HUDEP-2 (cell line): ENCODE results near the gene AMPH.
"Not testable (repeated sequence)": the region's sequence is repeated elsewhere in the genome, so short reads cannot be mapped to it uniquely, and the experiment has no call there.

ENCODE experiments used
- DNase-seq, 76 experiments: peaks; one replicate each; lab custom pipeline; 2025; ENCODE audit not compliant: unreplicated experiment in 76 of 76; lab: John Stamatoyannopoulos, UW

AMPH gene

DNA sequence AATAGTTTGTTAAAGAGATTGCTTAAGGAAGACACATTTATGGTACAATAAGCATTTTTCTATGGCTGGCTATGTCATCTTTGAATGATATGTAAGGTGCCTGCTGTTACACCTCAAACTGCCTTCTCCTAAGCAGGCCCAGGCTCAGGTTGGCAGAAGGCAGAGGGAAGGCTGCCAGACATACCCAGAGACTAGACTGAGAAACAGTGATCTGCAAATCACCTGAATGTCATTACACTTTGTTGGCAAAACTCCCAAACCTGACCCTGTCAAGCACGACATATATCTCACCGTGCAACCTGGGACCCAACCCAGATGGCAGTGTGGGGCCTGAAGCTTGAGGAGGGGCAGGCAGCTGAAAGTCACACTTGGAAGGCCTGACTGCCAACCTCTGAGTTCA is 221.1 kb downstream of the AMPH start:
- DNase-seq, result no peak

DNA sequence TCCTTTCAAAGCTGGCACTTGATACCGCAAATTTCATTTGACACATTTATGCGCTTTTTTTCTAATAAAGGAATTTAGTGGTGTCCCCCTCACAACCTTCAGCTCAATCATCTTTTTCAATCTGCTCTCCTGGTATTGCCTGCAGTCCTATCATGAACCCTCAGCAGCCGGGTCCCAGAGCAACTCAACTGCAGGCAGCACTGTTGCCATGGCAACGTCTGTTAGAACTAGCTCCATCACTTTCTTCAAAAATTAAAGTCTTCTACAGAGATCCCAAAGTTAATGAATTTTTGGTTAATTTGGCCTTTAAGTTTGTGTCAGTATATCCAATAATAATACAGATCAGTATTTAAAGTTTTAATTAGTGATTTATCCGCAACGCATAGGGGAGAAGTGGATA is 221.6 kb downstream of the AMPH start:
- DNase-seq, result no peak

DNA sequence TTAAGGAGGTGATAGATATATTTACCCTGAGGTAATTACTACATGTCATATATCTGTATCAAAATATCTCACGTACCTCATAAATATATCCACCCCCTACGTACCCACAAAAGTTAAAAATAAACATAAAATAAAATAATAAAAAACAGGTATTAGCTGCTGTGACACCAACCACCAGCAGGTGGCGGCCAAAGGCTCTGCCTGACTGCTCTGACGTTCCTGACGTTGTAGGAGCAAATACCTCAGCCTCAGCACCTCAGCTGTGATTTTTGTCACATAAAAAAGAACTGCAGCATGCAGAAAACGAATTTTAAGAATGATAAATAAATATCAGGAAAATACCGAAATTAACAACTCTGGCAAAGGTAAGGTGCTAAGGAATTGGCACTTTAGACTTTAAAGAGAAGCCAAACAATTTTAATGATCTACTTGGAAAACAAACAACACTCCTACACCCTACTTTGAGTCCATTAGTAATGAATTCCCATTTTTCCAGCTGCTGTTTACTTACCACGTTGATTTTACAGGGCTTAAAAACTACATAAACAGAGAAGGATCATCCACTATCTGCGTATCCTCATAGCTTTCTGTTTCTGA is 232.3 kb downstream of the AMPH start:
- peak in 20 of 76 experiments; percentile 2 to 29 (median 13) for DNase-seq

DNA sequence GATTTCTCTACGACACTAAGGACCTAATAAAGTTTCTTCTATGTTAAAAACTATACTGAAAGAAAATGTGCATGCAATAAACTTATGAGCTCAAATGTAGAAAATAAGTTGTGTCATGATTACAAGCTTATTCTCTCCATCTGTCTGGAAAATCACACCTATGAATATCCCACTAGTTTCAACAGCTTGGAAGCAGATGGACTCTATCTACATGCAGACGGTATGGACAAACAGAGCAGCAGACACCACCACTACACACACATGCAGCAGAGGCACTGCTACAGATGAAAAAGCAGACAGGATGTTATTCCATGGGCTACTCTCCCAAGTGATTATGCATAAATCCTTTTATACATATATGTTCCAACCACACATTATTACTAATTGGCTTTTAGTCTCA is 234.3 kb downstream of the AMPH start:
- no peak for DNase-seq

DNA sequence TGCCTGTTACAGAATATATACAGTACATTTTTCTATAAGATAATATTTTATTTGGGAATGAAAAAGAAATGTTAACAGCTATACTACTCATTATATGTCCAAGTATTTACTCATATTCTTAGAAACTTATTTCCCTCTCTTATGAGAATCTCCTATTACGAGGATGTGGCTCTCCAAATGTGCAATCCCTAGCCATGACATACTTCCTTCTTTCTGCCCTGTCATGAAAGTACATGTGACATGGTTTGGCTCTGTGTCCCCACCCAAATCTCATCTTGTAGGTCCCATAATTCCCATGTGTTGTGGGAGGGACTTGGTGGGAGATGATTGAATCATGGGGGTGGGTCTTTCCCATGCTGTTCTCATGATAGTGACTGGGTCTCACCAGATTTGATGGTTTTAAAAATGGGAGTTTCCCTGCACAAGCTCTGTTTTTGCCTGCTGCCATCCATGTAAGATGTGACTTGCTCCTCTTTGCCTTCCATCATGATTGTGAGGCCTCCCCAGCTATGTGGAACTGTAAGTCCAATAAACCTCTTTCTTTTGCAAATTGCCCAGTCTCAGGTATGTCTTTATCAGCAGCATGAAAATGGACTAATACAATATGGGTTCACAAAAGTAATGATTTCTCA is 235.1 kb downstream of the AMPH start:
- not testable (repeated sequence) for DNase-seq

DNA sequence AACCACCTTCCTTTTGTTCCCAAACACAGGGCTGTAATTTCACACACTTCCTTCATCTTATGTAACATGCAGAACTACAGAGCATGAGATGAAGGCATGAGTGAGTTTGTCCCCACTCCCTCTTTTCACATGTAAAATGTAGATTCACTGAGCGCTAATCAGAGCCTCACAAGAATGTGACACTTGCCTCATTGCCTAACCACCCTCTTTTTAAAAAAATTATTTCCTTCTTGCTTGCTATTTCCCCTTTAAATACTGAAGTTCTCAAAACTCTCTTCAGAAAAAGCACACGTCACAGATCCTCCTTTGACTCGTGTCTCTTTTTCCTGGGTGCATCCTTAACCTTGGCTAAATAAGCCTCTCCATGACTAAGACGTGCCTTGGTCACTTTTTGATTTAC is 236.5 kb downstream of the AMPH start:
- no peak for DNase-seq

DNA sequence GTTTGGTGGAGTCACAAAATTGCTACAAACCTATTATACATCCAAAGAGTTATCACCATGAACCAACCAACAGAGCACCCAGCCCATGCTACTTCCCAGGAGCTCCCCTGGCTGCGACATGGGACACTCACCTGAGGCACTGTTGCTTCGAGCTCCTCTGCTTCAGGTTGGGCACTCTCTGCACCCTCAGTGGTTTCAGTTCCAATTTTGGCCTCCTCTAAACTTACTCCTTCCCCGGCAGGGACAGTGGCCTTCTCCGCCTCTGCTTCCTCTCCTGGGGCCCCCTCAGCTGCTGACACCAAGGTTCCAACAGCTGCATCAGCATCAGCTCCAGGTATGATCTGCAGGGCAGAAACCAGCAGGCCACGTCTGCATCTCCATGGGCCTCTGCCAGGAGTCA is 237.3 kb downstream of the AMPH start:
- no peak for DNase-seq

DNA sequence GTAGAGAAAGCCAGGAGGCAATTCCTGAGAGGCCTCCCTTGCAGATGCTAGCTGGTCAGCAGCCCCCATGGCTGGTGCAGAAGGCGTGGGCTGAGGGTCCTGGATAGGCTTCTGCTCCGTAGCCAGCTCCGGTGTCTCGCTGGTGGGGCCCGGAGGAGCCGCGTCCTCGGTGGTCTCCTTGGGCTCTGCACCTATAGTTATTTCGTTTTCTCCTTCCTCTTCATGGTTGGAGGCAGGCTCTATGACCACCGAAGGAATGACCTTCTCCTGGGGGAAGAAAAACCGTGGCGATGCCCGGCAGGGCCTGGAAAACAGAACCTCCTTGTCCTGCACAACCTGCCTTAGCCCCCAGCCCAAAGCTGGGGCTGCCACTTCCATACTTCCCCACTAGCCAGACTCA is 239.4 kb downstream of the AMPH start:
- no peak for DNase-seq

DNA sequence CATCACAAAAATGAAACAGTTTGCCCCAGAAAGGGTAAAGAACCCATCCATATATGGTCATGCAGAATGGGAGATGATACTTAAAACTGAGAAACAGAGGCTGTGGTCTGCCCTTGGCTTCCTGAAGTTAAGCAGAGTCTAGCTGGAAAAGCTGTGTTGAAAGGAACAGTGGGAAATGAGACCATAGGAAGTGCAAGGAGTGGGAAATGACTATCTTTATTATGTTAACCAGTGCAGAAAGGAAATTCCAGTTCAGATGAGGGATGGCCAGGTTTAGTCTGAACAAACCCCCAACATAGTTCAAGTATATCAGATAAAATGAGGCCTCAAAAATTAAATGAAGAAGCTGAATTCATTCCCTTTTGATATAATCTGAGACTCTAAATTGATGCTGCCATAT is 245.5 kb downstream of the AMPH start:
- no peak for DNase-seq

DNA sequence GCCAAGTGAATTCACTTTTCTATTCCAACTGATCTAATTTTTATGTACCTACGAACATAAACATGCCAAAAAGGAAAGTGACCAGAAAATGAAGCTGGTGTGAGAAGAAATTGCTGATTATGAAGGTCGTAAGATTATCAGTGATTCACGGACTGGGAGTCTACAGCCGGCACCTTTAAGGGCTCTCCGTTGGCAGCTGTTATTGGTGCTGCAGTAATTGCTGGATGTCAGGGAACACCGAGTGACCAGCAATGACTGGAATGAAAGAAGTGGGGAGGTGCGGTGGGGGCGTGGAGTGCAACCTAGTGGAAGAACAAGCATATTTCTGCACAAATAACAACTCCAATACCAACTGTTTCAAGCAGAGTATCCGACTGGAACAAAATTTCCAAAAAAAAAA is 247.9 kb downstream of the AMPH start:
- no peak for DNase-seq

DNA sequence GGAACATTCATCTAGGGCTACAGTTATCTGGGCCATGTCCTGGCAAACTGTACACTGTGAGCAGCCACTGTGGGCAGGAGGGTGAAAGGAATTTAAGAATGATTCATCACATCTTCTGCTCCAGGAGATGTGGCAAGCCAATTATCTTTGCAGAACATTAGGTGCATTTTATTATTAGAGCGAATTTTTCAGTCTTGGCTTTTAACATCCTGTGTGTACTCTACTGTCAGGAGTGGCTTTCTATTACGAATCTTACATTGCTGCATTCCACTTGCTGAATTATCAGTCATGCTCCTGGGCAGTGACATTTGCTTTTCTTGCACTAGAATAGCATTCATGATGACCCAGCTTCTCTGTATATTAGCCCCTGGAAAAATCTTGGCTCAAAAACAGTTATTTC is 248.5 kb downstream of the AMPH start:
- no peak for DNase-seq

DNA sequence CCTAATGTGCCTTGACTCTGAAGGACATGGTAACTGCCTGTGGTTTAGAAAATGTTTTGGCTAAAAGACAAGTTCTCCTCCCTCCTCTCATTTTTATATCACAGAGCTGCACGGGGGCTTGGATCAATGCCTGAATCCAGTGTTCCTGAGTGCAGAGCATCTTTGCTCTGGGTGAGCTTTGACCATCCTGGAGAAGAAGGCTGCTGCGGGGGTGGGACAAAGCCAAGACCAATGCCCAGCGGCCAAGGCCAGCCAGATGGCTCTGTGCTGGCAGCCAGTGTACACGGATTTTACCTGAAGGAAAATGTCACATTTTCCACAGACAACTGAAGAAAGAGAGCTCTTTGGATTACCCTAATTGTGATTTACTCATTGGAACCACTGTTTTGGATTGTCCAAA is 255.7 kb downstream of the AMPH start:
- no peak for DNase-seq

DNA sequence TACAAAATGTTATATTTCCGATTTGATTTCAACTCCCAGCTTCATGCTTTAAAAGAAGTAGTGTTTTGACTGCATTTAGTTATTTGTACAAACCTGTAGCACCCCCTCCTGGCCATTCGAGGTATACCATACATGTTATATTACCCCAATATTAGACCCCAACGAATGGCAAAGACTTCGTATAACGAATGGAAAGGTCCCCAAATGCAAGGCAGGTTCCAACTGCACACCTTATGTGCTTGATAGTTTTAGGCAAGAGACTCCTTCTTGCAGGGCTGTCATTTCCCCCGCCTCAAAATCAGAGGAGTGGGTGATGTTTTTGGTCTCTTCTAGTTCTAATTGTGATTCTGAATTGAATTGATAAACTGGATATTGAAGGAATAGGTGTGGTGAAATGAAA is 256.7 kb downstream of the AMPH start:
- peak in 18 of 76 experiments; percentile 1 to 40 (median 15) for DNase-seq

DNA sequence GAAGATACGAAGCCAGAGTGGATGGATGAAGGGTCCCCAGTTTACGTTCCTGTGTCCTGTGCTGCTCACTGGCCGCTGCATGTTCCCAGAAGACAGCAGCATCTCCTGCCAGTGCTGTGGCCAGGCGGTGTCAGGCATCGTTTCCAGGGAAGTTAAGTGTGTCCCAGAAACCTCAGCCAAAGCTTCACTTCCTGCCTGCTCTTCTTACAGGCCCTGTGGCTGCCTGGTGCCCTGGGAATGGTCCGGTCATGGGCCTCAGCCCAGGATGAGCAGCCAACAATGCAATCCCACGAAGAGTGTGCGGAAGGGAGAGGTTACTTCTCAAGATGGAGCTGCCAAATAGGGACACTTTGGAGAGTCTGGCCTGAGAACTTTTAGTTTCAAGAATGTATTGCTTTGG is 258.0 kb downstream of the AMPH start:
- DNase-seq, result no peak

DNA sequence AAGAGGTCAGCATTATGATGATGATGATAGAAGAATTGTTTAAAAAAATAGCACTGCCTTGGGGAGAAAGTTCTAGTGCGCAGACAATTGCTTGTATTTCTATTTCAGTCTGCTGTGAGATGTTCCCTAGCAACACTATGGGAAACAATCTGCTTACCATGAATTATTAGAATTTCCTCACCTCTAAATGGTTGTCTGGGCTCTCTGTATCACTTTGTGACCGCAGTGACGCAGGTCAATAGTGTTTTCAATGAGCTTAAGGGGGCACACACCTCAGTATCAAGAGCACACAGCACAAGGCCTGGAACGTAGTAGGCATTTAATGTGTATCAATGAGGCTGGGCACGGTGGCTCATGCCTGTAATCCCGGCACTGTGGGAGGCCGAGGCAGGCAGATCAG is 258.9 kb downstream of the AMPH start:
- no peak for DNase-seq

DNA sequence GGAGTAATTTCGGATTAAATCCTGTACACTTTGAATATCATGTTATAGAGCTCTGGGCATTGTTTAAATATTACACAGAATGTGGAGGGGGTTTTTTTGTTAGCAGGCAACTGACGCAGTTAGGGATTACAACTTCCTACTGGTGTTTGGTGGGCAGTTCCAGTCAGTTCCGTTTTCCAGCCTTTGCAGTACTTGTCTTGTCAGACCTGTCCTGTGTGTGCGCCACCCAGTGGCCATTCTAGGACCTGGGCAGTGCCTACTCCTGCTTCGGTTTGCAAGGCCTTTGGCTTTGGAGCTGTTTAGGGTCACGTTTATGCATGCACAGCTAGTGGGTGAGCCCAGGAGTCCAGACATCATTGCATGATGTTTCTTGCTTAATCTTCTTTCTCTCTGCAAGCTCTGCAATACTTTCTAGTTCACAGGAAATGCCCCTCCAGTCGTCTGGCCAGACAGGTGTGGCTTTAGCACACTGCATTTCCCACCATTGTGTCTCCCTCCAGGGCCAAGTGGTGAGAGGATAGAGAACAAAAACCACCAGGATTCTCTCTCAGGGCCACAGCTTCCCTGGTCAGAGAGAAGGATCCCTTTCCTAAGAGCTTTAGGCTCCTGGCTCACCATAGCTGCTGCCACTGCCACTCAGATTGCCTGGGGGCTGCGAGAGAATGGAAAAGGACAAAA is 261.2 kb downstream of the AMPH start:
- peak in 74 of 76 experiments; percentile 8 to 87 (median 72) for DNase-seq

DNA sequence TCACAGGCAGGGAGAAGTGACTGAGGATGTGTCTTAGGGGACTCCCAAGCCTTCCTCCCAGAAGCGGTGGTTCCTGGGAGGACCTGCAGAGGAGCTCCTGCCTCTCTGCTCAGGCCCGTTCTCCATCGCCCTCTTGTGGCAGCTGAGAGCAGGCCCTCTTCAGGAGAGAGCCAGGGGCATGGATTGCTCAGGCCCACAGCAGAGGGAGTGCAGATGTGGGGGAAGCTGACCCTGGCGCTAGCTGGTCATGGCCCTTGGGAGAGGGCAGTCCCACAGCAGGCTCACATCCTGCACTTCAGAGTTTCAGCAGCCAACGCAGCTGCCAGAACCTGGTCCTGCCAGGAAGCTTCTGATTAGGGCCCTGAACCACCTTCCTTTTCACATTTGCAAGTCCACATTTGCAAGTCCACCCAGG is 263.0 kb downstream of the AMPH start:
- peak in 71 of 76 experiments; percentile 4 to 84 (median 54) for DNase-seq

DNA sequence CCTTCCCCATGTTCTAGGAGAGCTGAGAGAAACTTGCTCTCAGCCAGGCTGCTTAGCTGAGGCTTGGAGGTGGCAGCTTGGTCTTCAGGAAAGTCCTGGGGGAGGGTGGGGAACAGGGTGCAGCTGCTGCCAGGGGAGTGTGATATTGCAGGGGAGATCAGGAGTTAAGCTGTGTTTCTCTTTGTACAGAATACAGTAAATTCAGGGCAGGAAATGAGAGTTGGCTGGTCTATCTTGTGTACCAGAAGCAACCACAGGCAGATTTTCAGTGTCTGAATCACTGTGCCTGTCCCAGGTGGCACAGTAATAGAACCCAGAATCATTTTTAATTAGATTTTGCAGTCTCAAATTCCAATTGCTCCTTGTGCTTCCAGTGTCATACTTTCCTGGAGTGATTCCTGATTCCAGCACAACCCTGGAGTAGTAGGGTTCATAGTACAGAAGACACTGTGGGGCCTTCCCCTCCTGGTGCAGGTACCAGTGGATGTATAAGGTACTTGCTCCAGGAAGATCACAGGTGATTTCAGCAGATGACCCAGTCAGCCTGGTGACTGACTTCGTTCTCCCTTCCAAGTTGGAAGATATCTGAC is 263.8 kb downstream of the AMPH start:
- no peak for DNase-seq

DNA sequence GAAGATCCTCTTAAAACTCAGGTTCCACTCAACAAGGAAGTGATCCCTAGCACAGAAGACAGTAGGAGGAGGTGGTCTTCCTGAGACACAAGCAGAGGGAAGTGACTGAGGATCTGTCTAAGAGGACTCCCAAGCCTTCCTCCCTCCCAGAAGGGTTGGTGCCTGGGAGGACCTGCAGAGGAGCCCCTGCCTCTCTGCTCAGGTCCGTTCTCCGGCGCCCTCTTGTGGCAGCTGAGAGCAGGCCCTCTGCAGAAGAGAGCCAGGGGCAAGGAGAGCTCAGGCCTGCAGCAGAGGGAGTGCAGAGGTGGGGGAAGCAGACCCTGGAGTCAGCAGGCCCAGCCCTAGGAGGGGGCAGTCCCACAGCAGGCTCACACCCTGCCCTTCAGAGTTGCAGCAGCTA is 267.8 kb downstream of the AMPH start:
- DNase-seq, result peak in 44 of 76 experiments; percentile 2 to 62 (median 28)

DNA sequence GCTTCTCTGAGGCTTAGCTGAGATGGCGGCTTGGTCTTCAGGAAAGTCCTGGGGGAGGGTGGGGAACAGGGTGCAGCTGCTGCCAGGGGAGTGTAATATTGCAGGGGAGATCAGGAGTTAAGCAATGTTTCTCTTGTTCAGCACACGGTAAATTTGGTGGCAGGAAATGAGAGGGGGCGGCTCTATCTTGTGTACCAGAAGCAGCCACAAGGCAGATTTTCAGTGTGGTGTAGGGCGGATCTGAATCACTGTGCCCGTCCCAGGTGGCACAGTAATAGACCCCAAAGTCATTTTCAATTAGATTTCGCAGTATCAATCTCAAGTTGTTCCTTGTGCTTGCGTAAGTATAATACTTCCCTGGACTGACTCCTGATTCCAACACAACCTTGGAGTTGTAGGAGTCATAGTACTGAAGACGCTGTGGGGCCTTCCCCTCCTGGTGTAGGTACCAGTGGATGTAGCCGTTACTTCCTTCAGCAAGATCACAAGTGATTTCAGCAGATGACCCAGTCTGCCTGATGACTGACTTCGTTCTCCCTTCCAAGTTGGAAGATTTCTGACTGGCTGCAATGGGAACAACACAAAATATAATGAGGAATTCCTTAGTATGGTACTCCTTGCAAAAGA is 268.4 kb downstream of the AMPH start:
- peak in 1 of 76 experiments; percentile 15 for DNase-seq

DNA sequence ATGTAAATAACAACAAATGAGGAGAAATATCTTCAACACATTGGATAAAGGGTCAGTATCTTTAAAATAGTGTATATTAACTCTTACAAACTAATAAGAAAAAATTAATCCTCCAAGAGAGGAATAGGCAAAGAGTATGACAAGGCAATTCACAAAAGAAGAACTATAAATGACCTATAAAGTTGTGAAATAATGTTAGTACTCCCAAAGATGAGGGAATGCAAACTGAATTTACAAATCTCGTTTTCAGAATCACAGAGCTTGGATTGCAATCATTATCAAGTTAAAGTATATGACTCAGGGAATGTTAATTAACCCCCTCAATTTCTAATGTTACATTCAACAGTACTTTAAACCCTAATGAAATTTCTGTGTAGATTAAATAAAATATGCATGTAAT is 270.4 kb downstream of the AMPH start:
- DNase-seq, result no peak
